OCI-LY7 (cell line): ENCODE data around the gene FBXO45.

Source experiments
- CTCF ChIP-seq: fragments of 200-600 bp; sonication (generic); conservative IDR thresholded peaks from 2 replicates; pipeline ENCODE4 v1.5.1; 2014; ENCODE audit warnings: mild to moderate bottlenecking, antibody characterized with exemption, low read length, moderate library complexity, mixed read lengths
- EZH2phosphoT487 ChIP-seq: fragments of 200-600 bp; sonication (generic); IDR thresholded peaks from 2 replicates; pipeline ENCODE4 v1.6.1; 2018; ENCODE audit warnings: low read depth, borderline replicate concordance, mild to moderate bottlenecking, mixed run types, antibody characterized with exemption, low read length, moderate library complexity, mixed read lengths

GRCh38 chr3:196572389-196572788 is 3.9 kb downstream of the FBXO45 start:
- no peak for TF ChIP-seq CTCF
- TF ChIP-seq EZH2phosphoT487 = no peak
